MM.1S (cell line): Measurements from ENCODE around the gene CYSTM1.

Source experiments
- CTCF ChIP-seq: fragments of 300-600 bp; sonication (generic); IDR thresholded peaks from 2 replicates; pipeline ENCODE4 v1.5.1; 2016; ENCODE audit warnings: antibody characterized with exemption, low read length, mixed read lengths
- EZH2 ChIP-seq: fragments of 300-600 bp; sonication (generic); optimal IDR thresholded peaks from 2 replicates; pipeline ENCODE3; 2017; ENCODE audit warnings: low read depth, mild to moderate bottlenecking, antibody characterized with exemption, low read length, mixed read lengths

DNA sequence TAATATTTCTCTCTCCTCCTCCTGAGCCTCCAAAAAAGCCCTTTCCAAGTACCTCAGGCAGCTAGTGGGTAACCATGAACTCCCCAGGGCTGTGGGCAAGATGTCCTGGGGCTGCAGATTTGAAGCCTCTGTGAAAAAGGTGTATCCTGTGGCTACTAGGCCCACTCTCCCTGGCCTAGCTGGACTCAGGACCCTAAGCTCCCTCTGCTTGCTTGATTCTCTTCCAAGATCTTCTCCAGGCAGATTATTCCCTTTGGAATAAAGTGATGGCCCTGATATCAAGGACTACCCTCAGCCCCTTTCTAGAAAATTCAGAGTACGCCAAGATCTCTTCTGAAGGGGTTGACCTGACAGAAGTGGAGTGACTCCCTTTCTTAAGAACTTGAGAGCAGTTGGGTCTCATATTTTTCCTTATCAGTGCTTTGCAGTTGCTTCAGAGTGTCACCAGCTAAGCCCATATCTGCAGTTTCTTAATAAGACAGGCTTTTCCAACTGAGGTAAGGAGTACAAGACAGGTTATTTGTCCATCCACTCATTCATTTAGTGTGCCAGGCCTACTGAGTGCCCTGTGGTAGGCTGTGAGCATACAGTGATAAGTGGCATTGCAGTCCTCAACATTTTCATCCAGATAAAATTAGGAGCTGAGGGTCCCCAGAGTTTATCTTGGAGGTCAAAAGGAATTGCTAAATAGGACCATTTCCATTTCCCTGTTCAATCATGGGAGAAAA is 42.5 kb downstream of the CYSTM1 start:
- no peak for TF ChIP-seq EZH2
- TF ChIP-seq CTCF = no peak
